OCI-LY1 (cell line): Measurements from ENCODE around the gene IQGAP2.

Experiments
- CTCF ChIP-seq: fragments of 200-600 bp; sonication (generic), shearing (Covaris generic); IDR thresholded peaks from 2 replicates; pipeline ENCODE4 v1.5.1; 2017; ENCODE audit warnings: mild to moderate bottlenecking, antibody characterized with exemption, low read length, moderate library complexity, mixed read lengths
- EZH2 ChIP-seq: fragments of 200-600 bp; sonication (generic), shearing (Covaris generic); IDR thresholded peaks from 2 replicates; pipeline ENCODE4 v1.8.0; 2017; ENCODE audit warnings: borderline replicate concordance, mixed run types, mild to moderate bottlenecking, antibody characterized with exemption, low read length, moderate library complexity, mixed read lengths

GRCh38 chr5:76542241-76542640, 139.2 kb downstream of the IQGAP2 start:
- TF ChIP-seq EZH2 (no peak), CTCF (no peak)
